ENCODE results near the gene SPAG4.

The SPAG4 gene

GRCh38 chr20:35629427-35630145 is 14.0 kb downstream of the SPAG4 start:
- Histone ChIP-seq H3K9me2 (replicated peaks; ENCODE audit: control insufficient read depth, low read length) (no peaks in the 10 kb centered on the region), H4K20me1 (ENCODE audit: control insufficient read depth, insufficient read depth, low read depth, low read length) (no peaks in the 10 kb centered on the region), H3K4me3 (ENCODE audit: low read length) (no peak overlapping the region), H3K27ac (ENCODE audit: low read depth, low read length) (no peak overlapping the region), H3K4me2 (ENCODE audit: low read length) (no peak overlapping the region), H3K36me3 (ENCODE audit: control insufficient read depth, low read length) (peaks cover 64% of the 10 kb centered on the region), H3F3A (ENCODE audit: control insufficient read depth, insufficient read depth) (no peaks in the 10 kb centered on the region), H3K79me2 (ENCODE audit: control insufficient read depth, low read length) (no peaks in the 10 kb centered on the region), H3K9me3 (ENCODE audit: control insufficient read depth, insufficient read depth, low read length) (no peaks in the 10 kb centered on the region), H3K4me1 (ENCODE audit: control insufficient read depth, low read length) (no peaks in the 10 kb centered on the region), H3K27me3 (ENCODE audit: control insufficient read depth, low read length) (no peaks in the 10 kb centered on the region)
- TF ChIP-seq EZH2phosphoT487 (IDR thresholded peaks at IDR 0.05; ENCODE audit: borderline replicate concordance, low read length), result no peak
- no peak for TF ChIP-seq CTCF (IDR thresholded peaks at IDR 0.05; ENCODE audit: low read depth, low read length, poor library complexity, severe bottlenecking)

DNA sequence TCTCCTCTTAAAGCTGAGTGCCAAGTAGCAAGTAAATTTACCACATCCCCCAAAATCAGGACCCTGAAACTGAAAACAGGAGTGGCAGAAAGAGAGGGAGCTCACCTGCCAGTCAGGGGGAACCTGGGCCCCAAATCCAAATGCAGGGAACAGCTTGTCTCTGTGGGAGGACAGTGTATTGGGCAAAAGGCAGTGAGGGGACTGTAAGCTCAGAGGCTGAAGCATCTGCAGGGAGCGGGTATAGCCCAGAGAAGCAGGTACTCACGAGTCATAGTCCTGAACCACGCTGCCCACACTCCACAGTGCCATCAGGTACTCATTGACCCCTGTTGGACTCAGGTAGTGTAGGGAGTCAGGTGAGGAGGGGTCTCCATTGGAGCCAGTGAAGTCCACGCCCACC is 15.0 kb downstream of the SPAG4 start:
- Histone ChIP-seq H4K20me1 (ENCODE audit: control insufficient read depth, insufficient read depth, low read depth, low read length) (no peaks in the 10 kb centered on the region), H3K9me3 (ENCODE audit: control insufficient read depth, insufficient read depth, low read length) (no peaks in the 10 kb centered on the region), H3K27me3 (ENCODE audit: control insufficient read depth, low read length) (no peaks in the 10 kb centered on the region), H3K4me3 (ENCODE audit: low read length) (no peak overlapping the region), H3K27ac (ENCODE audit: low read depth, low read length) (no peak overlapping the region), H3K9me2 (replicated peaks; ENCODE audit: control insufficient read depth, low read length) (no peaks in the 10 kb centered on the region), H3K4me2 (ENCODE audit: low read length) (no peak overlapping the region), H3K36me3 (ENCODE audit: control insufficient read depth, low read length) (peaks cover 61% of the 10 kb centered on the region), H3F3A (ENCODE audit: control insufficient read depth, insufficient read depth) (no peaks in the 10 kb centered on the region), H3K79me2 (ENCODE audit: control insufficient read depth, low read length) (peaks cover 5% of the 10 kb centered on the region), H3K4me1 (ENCODE audit: control insufficient read depth, low read length) (no peaks in the 10 kb centered on the region)
- TF ChIP-seq EZH2phosphoT487 (IDR thresholded peaks at IDR 0.05; ENCODE audit: borderline replicate concordance, low read length) (no peak), CTCF (IDR thresholded peaks at IDR 0.05; ENCODE audit: low read depth, low read length, poor library complexity, severe bottlenecking) (no peak)

GRCh38 chr20:35632539-35633115 is 17.0 kb downstream of the SPAG4 start:
- H3K79me2 ChIP-seq (ENCODE audit: control insufficient read depth, low read length), result peaks cover 17% of the 10 kb centered on the region
- H3K4me1 ChIP-seq (ENCODE audit: control insufficient read depth, low read length), result no peaks in the 10 kb centered on the region
- H3K27ac ChIP-seq (ENCODE audit: low read depth, low read length), result no peak overlapping the region
- H3K9me3 ChIP-seq (ENCODE audit: control insufficient read depth, insufficient read depth, low read length), result no peaks in the 10 kb centered on the region
- TF ChIP-seq CTCF (IDR thresholded peaks at IDR 0.05; ENCODE audit: low read depth, low read length, poor library complexity, severe bottlenecking) (no peak), EZH2phosphoT487 (IDR thresholded peaks at IDR 0.05; ENCODE audit: borderline replicate concordance, low read length) (no peak)
- no peaks in the 10 kb centered on the region for H3K27me3 ChIP-seq (ENCODE audit: control insufficient read depth, low read length)
- no peaks in the 10 kb centered on the region for H3F3A ChIP-seq (ENCODE audit: control insufficient read depth, insufficient read depth)
- no peak overlapping the region for H3K4me2 ChIP-seq (ENCODE audit: low read length)
- H3K4me3 ChIP-seq (ENCODE audit: low read length), result no peak overlapping the region
- no peaks in the 10 kb centered on the region for H3K9me2 ChIP-seq (replicated peaks; ENCODE audit: control insufficient read depth, low read length)
- H4K20me1 ChIP-seq (ENCODE audit: control insufficient read depth, insufficient read depth, low read depth, low read length), result no peaks in the 10 kb centered on the region
- peaks cover 44% of the 10 kb centered on the region for H3K36me3 ChIP-seq (ENCODE audit: control insufficient read depth, low read length)
